Progenitor cell of endocrine pancreas (in vitro differentiated cells): ENCODE measurements around the gene SUN2. TPM values are rescaled to one million over a fixed set of nuclear protein-coding genes. Genes with fewer than 3 reads are reported as not detected.

Source experiments
- DNase-seq: peaks from one replicate; pipeline ENCODE4 v3.0.0; 2021; ENCODE audit warnings: low spot score; ENCODE audit not compliant: unreplicated experiment
- H3K27ac Mint-ChIP-seq: 2 replicates; pipeline ENCODE4 v1.8.0; 2021; ENCODE audit warnings: mild to moderate bottlenecking, moderate library complexity, mixed read lengths
- H3K27me3 Mint-ChIP-seq: 2 replicates; pipeline ENCODE4 v1.8.0; 2021; ENCODE audit warnings: mixed read lengths
- H3K36me3 Mint-ChIP-seq: 2 replicates; pipeline ENCODE4 v1.8.0; 2022; ENCODE audit warnings: mixed read lengths; ENCODE audit not compliant: insufficient read depth
- H3K4me1 Mint-ChIP-seq: 2 replicates; pipeline ENCODE4 v1.8.0; 2021; ENCODE audit warnings: low read depth, mixed read lengths
- H3K4me3 Mint-ChIP-seq: 2 replicates; pipeline ENCODE4 v1.8.0; 2021; ENCODE audit warnings: low read depth, mild to moderate bottlenecking, moderate library complexity, mixed read lengths
- H3K9me3 Mint-ChIP-seq: 2 replicates; pipeline ENCODE4 v1.8.0; 2021; ENCODE audit warnings: low read depth, mixed read lengths
- total RNA-seq: library from RNA; stranded (reverse); gene quantifications from 2 replicates; pipeline ENCODE4 v1.2.1, GENCODE V29; 2021
- TF ChIP-seq, protein P1 (sequence below): fragments of 200-600 bp; sonication (generic); IDR thresholded peaks from one replicate; pipeline ENCODE4 v1.5.0; 2021; ENCODE audit warnings: antibody characterized with exemption, mild to moderate bottlenecking; ENCODE audit not compliant: unreplicated experiment

The SUN2 gene
- total RNA-seq, 1 donor from 2014 or later: 66.1 TPM

DNA sequence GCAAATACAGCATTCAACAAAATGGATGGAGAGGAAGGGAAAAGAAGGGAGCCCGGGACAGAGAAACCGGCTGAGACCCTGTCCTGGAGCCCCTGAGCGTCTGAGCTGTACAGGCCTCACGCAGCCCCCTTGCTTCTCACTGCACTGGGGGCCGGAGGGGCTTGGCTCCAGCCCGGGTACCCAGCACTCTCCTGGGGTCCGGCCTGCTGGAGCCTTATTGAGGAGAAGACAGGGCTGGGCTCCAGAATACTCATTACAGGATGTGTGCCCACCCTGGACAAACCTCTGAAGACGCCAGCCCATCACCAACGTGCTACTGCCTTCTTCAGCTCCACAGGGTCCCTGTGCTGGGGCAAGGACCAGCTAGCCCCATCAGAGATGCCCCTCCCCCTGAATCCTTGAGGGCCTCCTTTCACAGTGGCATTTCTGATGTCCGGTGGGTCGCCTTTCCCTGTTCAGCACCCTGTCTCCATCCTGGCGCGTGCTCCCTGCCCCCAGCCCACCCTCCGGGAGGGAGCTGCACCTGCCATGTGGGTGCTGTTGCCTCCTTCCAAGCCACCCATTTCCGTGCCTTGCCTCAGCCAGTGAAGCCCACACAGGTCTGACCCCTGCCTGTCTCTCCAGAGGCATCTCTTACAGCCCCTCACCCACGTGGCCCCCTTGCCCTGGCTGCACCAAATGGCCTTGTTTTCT lies 14.6 kb upstream of the SUN2 start:
- H3K36me3 Mint-ChIP-seq: no peaks in the 10 kb centered on the region
- no peak overlapping the region for H3K4me3 Mint-ChIP-seq
- TF ChIP-seq, protein P1, sequence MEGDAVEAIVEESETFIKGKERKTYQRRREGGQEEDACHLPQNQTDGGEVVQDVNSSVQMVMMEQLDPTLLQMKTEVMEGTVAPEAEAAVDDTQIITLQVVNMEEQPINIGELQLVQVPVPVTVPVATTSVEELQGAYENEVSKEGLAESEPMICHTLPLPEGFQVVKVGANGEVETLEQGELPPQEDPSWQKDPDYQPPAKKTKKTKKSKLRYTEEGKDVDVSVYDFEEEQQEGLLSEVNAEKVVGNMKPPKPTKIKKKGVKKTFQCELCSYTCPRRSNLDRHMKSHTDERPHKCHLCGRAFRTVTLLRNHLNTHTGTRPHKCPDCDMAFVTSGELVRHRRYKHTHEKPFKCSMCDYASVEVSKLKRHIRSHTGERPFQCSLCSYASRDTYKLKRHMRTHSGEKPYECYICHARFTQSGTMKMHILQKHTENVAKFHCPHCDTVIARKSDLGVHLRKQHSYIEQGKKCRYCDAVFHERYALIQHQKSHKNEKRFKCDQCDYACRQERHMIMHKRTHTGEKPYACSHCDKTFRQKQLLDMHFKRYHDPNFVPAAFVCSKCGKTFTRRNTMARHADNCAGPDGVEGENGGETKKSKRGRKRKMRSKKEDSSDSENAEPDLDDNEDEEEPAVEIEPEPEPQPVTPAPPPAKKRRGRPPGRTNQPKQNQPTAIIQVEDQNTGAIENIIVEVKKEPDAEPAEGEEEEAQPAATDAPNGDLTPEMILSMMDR: no peak
- DNase-seq: no peak
- H3K4me1 Mint-ChIP-seq: peaks cover 5% of the 10 kb centered on the region
- H3K27ac Mint-ChIP-seq: peak overlapping the region; percentile 77
- H3K9me3 Mint-ChIP-seq: no peaks in the 10 kb centered on the region
- H3K27me3 Mint-ChIP-seq: peaks cover under 1% of the 10 kb centered on the region

DNA sequence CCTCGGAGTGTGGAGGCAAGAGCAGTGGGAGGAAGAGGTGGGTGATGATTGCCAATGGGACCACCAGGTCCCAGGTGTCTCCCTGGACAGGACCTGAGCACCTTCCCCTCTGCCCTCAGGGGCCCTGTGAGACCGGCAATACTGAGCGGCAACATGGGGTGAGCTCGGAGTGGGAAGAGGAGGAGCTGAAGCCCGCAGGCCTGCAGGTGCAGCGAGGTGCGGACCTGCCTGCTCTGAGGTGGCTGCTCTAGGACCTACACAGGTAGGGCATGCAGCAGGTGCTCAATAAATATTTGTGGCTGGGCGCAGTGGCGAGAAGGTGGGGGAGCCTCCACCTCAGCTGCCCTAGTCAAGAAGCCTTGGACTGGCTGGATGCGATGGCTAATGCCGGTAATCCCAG lies 12.2 kb upstream of the SUN2 start:
- H3K36me3 Mint-ChIP-seq: no peaks in the 10 kb centered on the region
- no peak overlapping the region for H3K27ac Mint-ChIP-seq
- TF ChIP-seq, protein P1: no peak
- peaks cover 3% of the 10 kb centered on the region for H3K27me3 Mint-ChIP-seq
- peaks cover 5% of the 10 kb centered on the region for H3K4me1 Mint-ChIP-seq
- no peak for DNase-seq
- H3K4me3 Mint-ChIP-seq: no peak overlapping the region
- no peaks in the 10 kb centered on the region for H3K9me3 Mint-ChIP-seq

DNA sequence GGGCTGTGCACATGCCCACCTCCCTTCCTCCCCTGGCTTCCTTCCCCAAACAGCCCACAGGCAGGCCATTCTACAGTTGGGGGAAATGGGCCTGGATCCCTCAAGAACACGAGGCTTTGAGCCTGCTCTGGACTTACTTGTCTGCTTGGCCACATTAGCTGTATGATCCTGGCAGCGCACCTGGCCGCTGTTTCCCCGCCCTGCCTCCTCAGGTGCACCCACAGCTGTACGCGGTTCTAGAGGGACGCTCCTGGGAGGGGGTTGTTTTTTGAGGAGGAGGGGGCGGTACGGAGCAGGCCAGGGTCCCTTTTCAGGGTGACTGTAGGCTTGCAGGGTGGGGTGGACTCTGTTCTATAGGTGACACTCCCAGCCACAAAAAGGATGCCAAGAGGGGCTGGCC lies 11.5 kb upstream of the SUN2 start:
- DNase-seq: no peak
- Mint-ChIP-seq H3K4me3 (no peak overlapping the region), H3K27me3 (peaks cover 3% of the 10 kb centered on the region), H3K27ac (no peak overlapping the region), H3K9me3 (no peaks in the 10 kb centered on the region), H3K4me1 (peaks cover 5% of the 10 kb centered on the region), H3K36me3 (no peaks in the 10 kb centered on the region)
- TF ChIP-seq, protein P1: no peak

DNA sequence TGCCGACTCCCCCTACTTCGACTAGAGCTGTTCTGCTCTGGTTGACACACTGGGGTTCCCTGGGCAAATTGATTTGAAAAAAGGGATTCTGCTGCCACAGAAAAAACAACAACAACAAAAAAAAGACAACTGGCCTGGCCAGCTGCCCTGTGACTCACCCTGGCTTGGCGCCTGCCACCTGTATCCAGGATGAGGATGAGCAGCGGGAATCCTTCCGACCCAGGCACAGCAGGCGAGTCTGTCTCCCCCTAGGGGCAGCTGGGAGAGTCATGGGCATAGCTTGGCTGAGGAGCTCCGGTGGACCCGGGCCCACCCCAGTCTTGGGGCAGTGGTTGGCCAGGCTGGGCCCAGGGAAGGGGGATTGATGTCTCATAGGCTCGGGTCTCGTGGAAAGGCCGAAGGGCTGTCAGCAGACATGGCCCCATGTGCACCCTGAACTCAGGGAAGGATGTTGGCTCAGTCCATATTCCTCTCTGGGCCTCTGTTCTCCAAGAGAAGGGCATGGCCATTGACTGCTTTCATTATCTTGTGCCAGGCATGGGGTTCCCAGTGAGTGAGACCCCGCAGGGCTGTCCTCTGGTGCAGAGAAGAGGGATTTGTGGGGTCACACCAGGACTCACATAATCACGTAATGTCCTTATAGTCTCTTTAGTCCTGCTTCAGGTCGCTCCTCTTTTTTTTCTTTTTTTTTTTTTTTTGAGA lies 10.4 kb upstream of the SUN2 start:
- TF ChIP-seq, protein P1: peak; percentile 83
- Mint-ChIP-seq H3K27ac (no peak overlapping the region), H3K9me3 (no peaks in the 10 kb centered on the region), H3K4me1 (peaks cover 1% of the 10 kb centered on the region), H3K36me3 (no peaks in the 10 kb centered on the region), H3K4me3 (no peak overlapping the region), H3K27me3 (peaks cover 3% of the 10 kb centered on the region)
- DNase-seq: peak; percentile 48

DNA sequence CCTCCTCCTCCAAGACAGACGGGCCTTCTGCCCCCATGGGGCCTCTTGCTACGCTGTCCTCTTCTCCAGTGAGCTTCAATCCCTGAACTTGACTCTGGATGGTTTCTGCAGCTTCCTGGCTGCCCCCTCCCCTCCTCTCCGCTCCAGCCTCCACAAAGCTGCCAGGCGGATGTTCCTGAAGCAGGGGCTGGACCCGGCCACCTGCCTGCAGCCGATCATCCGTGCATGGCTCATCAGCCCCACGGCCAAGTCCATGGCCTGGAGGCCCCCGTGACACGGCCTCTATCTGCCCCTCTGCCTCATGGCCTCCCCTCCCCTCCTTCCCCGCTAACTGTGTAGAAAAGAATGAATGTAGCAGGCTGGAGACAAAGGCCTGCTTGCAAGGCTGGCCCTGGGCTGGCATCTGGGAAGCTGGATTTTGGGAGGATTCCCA lies 6.8 kb upstream of the SUN2 start:
- peaks cover 3% of the 10 kb centered on the region for H3K27me3 Mint-ChIP-seq
- H3K9me3 Mint-ChIP-seq: no peaks in the 10 kb centered on the region
- no peak for DNase-seq

More for the DNA sequence above, 6.8 kb upstream of the SUN2 start:
- Mint-ChIP-seq H3K27ac (no peak overlapping the region), H3K4me3 (no peak overlapping the region), H3K36me3 (no peaks in the 10 kb centered on the region), H3K4me1 (no peaks in the 10 kb centered on the region)
- TF ChIP-seq, protein P1: no peak
